GM18951 (cell line): ENCODE measurements around the gene PHTF2.
A peak's percentile ranks its signal among the peaks of the same experiment; 100 is the strongest.
"Not testable (repeated sequence)": the region's sequence is repeated elsewhere in the genome, so short reads cannot be mapped to it uniquely, and the experiment has no call there.

Experiments
- POLR2A ChIP-seq: IDR thresholded peaks from 4 replicates; pipeline ENCODE4 v1.6.1; 2011; ENCODE audit warnings: mild to moderate bottlenecking; ENCODE audit not compliant: insufficient read length, insufficient read depth; ENCODE audit errors: extremely low read depth
- in situ Hi-C: fragments of 300-500 bp; cut with MboI; formaldehyde crosslinking; loops from one replicate; pipeline ENCODE4 v1.12.0; 2022; ENCODE audit warnings: low sequenced_read_pairs, mixed read lengths, inconsistent platforms; ENCODE audit not compliant: unreplicated experiment

The PHTF2 gene

DNA sequence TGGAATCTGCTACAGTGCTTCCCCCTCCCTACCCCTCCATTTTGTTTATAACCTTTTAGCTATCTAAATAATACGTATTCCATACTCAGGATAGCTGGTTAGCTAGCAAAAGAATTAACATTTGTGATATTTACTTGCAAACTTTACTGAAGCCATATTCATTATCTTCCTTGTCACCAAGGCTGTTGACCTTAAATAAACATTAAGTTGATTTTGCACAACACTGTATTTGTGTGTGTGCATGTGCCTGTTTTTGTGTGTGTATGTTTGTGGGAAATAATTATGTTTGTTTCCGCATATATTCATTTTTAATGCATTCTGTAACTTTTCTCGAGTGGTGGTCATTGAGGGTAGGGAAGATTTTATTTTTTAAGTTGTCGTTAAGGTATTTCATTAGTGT lies 16.2 kb upstream of the PHTF2 start:
- in situ Hi-C loops, result no loop called here
- TF ChIP-seq POLR2A, result no peak

GRCh38 chr7:77783111-77783510 lies 15.5 kb upstream of the PHTF2 start:
- in situ Hi-C loops, result no loop called here
- no peak for TF ChIP-seq POLR2A

DNA sequence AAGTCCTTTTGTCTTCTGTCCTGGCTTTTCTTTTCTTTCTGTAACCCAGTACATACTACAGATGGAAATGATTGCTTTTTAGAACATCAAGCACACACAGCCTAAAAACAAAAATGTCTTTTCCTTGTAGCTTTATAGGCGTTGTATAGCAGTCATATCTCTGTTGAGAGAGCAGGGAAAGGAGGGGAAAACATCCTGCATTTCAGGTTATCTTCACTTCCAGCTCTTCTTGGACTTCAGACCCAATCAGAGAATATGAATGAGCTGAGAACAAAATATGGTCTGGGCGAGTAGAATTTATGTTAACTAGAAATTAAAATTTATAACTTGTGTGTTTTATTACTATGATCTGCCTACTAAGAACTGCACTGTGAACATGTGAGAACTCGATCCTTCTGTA lies 15.0 kb upstream of the PHTF2 start:
- TF ChIP-seq POLR2A, result no peak
- in situ Hi-C loops, result no loop called here

- in situ Hi-C loops, result not testable (repeated sequence)
These were observed 14.1 kb upstream of the PHTF2 start for GRCh38 chr7:77784426-77784825.

DNA sequence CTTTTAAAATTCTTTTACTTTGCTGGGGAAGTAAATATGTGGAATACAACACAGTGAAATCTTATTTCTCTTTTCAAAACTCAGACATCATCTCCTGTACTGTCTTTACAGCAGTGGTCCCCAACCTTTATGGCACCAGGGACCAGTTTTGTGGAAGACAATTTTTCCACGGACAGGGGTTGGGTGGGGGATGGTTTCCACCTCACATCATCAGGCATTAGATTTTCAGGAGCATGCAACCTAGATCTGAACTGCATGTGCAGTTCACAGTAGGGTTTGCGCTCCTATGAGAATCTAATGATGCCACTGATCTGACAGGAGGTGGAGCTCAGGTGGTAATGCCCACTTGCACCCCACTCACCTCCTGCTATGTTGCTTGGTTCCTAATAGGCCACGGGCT lies 12.6 kb upstream of the PHTF2 start:
- no peak for TF ChIP-seq POLR2A
- in situ Hi-C loops, result no loop called here

- in situ Hi-C loops, result no loop called here
- no peak for TF ChIP-seq POLR2A
These were observed 11.8 kb upstream of the PHTF2 start for GRCh38 chr7:77786741-77787140.

DNA sequence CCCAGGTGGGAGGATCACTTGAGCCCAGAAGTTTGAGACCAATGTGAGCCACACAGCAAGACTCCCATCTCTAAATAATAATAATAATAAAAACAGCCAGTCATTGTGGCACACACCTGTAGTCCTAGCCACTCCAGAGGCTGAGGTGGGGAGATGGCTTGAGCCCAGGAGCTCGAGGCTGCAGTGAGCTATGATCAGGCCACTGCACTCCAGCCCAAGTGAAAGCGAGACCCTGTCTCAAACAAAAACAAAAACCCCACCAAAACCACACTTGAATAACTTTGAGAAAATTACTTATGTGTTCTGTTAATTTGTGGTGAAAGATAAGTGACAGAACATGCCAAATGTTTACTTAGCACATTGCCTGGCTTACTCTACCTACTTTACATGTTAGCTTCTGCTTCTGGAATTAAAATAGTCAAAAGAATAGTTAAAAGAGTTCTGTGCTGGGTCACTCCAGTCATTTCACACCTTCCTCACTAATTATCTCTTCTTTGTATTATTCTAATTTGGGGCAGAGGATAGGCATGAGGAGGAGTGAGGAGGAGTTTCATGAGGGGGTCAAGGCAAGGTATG lies 10.2 kb upstream of the PHTF2 start:
- TF ChIP-seq POLR2A, result no peak
- in situ Hi-C loops, result no loop called here

DNA sequence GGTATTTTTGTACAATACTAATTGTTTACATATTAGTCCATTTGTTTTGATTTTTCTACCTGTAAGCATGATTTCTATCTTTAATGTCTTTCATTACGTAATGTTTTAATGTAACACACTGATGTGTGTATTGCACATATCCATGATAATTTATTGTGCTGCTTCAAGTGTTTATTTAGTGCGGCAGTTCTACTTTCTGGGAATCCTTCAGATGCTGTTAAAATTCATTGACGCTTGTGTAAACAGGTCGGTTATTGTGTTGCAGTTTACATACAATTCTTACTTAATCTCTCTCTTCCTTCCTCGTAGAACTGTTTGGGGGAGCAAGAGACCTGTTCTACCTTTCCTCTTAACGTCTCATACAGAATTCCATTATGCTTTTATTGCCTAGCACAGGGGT lies 7.2 kb upstream of the PHTF2 start:
- TF ChIP-seq POLR2A, result no peak
- in situ Hi-C loops, result no loop called here

- in situ Hi-C loops, result no loop called here
- TF ChIP-seq POLR2A, result no peak
These were observed 6.6 kb upstream of the PHTF2 start for GRCh38 chr7:77791956-77792355.

DNA sequence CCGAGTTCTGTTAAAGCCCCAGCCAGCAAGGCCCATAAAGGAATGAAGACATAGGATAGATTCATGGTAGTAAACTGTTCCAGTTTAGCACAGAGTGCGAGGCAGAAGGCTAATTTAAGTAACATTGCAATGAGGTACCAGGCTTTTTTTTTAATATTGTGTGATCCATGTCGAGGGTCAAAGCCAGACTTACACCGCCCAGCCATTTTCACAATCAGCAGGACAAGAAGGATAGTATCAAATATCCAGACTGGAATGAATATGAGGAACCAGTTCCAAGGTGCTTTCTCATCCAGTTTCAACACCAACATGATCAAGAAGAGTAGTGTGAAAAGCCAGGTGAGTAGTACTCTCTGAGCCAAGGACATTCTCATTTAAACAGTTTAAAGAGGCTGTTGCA lies 4.6 kb upstream of the PHTF2 start:
- in situ Hi-C loops, result no loop called here
- TF ChIP-seq POLR2A, result no peak

- in situ Hi-C loops, result no loop called here
- TF ChIP-seq POLR2A, result no peak
These were observed 2.5 kb upstream of the PHTF2 start for GRCh38 chr7:77796109-77796508.

DNA sequence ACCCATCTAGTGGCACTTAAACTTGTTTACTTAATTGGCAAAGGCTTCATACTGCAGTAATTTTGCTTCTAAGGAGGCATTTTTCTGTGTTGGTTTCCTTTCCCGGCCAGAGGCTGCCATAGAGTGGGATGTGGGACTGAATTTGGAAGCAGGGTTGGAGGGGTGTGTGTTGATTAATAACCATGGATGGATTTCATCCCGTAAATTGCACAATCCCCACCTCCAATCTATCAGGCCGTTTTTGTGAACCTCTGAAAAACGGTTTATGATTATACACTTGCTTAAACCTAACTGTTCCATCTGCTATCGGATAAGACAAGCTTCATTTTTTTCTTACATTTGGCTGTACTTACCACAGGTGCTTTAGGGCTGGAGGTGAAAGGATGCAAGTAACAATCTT lies 1.6 kb upstream of the PHTF2 start:
- in situ Hi-C loops, result no loop called here
- TF ChIP-seq POLR2A, result no peak

GRCh38 chr7:77797734-77798393 lies 709 bp upstream of the PHTF2 start:
- in situ Hi-C loops, result no loop called here
- TF ChIP-seq POLR2A, result peak; percentile 41

DNA sequence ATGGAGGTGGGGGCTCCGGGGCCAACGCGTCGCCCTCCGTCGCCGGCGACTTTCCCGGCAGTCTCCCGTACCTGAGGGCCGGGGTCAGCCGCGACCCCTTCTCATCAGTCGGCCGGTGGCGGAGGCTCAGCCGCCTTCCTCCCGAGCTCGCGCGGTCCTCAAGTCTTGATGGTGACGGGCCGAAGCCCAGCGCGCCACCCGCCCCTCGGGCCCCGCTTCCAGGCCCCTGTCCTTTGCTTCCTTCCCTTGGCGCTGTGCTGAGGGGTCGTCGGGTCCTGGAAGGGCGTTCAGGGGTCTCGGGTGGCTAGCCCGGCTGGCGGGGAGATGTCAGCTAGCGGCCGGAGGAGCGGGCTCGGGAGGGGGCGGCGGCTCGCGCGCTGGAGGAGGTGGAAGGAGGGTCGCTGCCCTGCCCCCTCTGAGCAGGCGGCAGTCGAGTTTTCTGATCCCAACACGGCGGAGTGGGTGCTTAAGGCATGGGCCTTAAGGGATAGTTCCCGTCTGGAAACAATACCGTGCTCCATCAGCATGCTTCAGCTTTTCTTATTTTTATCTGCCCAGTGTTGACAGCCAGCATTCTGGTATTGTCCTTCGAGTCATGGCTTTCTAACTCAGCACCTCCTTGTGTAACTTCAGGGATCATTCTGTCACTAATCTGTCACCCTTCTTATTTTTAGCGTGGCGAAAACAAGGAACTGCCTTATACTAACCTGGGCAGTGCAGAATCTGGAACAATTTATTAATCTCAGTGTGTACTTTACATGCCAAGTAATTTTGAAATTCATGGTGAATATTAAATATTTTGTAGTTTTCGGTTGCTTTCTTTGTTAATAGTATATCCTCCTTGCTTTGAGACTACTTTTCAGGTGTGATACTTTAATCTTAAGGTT lies 748 bp downstream of the PHTF2 start:
- in situ Hi-C loops, result no loop called here
- TF ChIP-seq POLR2A, result no peak
